Measurements from ENCODE around the gene CEP104. TPM values are rescaled to one million over a fixed set of nuclear protein-coding genes. Genes with fewer than 3 reads are reported as not detected.

Gene CEP104
- polyA plus RNA-seq, 3 donors = 8.3 to 25.1 (median 13.0) TPM

DNA sequence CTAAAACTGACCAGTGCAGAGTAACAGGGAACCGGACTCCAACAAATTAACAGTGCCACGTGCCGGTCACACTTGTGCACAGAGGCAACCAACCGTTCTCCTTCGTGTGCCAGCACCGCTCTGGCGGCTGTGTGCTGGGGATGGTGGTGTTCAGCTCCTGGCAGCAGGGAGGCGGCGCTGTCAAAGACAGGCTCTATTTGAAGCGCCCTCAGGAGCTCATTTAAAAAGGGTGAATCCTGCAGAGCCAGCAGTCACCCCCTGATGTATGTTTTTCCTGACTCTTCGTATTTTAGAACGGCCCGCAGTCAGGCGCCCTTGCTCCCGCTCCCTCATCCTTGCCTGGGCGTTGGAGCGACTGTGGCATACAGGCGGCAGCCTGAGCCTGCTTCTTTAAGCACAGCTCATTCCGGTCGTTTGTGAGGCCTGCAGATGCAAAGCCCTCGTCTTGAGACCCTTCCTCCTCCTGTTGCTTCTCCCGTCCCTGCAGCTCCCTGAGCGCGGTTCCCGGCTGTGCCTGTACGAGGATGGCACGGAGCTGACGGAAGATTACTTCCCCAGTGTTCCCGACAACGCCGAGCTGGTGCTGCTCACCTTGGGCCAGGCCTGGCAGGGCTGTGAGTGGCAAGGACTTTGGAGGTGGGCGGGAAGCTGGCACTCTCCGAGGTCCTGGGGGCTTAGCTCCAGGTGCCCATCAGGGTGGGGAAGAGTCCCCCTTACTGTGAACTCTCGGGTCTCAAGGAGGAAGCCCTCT lies 1.4 kb upstream of the CEP104 start:
- TF ChIP-seq, protein P1, sequence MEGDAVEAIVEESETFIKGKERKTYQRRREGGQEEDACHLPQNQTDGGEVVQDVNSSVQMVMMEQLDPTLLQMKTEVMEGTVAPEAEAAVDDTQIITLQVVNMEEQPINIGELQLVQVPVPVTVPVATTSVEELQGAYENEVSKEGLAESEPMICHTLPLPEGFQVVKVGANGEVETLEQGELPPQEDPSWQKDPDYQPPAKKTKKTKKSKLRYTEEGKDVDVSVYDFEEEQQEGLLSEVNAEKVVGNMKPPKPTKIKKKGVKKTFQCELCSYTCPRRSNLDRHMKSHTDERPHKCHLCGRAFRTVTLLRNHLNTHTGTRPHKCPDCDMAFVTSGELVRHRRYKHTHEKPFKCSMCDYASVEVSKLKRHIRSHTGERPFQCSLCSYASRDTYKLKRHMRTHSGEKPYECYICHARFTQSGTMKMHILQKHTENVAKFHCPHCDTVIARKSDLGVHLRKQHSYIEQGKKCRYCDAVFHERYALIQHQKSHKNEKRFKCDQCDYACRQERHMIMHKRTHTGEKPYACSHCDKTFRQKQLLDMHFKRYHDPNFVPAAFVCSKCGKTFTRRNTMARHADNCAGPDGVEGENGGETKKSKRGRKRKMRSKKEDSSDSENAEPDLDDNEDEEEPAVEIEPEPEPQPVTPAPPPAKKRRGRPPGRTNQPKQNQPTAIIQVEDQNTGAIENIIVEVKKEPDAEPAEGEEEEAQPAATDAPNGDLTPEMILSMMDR (IDR thresholded peaks at IDR 0.05) = no peak
- H3K27me3 Mint-ChIP-seq (ENCODE audit: low read depth in 3 of 3) = peaks cover 1 to 9% (median 6%) of the 10 kb centered on the region in 3 donors
- intact Hi-C loops (cut with micrococcal nuclease) = loop anchor here in 1 of 2 donors (5.0 kb wide), 1 partner anchor 39 kb away; no protein-coding TSS in a partner anchor
- no peaks in the 10 kb centered on the region for H3K9me3 ChIP-seq (replicated peaks in 1 of 2; ENCODE audit: control insufficient read depth in 1 of 2, insufficient read depth in 1 of 2, low read length in 2 of 2)
- H3K4me3 Mint-ChIP-seq = peak overlapping the region; percentile 60 to 98
- H3K36me3 Mint-ChIP-seq = peaks cover 6 to 7% of the 10 kb centered on the region in 2 donors
- peak overlapping the region; percentile 96 for H3K4me2 ChIP-seq (replicated peaks; ENCODE audit: extremely low read depth, low read length, poor library complexity, severe bottlenecking)
- H3K36me3 ChIP-seq (replicated peaks in 1 of 2; ENCODE audit: control insufficient read depth in 1 of 2, insufficient read depth in 2 of 2, low read length in 2 of 2) = peaks cover 0 to 8% of the 10 kb centered on the region in 2 donors
- peaks cover 38% of the 10 kb centered on the region for H3K4me1 Mint-ChIP-seq
- peak overlapping the region; percentile 79 for H3K9ac ChIP-seq (ENCODE audit: insufficient read depth, low read length, poor library complexity, severe bottlenecking)
- H3K4me3 ChIP-seq (replicated peaks in 1 of 3; ENCODE audit: low read depth in 2 of 3, low read length in 3 of 3) = peak overlapping the region in 1 of 3 experiments; percentile 92
- H2AFZ ChIP-seq (ENCODE audit: insufficient read depth, low read depth, low read length, poor library complexity, severe bottlenecking) = peak overlapping the region; percentile 96
- no peak overlapping the region for H3K27ac Mint-ChIP-seq
- peaks cover 18 to 26% of the 10 kb centered on the region in 2 donors for H3K4me1 ChIP-seq (ENCODE audit: control insufficient read depth in 1 of 2, insufficient read depth in 2 of 2, low read length in 2 of 2)
- DNase-seq = no peak
- peaks cover 30% of the 10 kb centered on the region for H4K20me1 ChIP-seq (ENCODE audit: insufficient read depth, low read length)
- H3K79me2 ChIP-seq (ENCODE audit: insufficient read depth, low read length) = peaks cover 29% of the 10 kb centered on the region
- WGBS (ENCODE audit: insufficient coverage) = 82% methylated on average over 26 of the region's 34 CpGs
- no peak overlapping the region for H3K27ac ChIP-seq (ENCODE audit: low read depth in 1 of 2, low read length in 2 of 2)
- no peaks in the 10 kb centered on the region for H3K9me3 Mint-ChIP-seq
- H3K27me3 ChIP-seq (ENCODE audit: control insufficient read depth in 2 of 2, insufficient read depth in 2 of 2, low read length in 2 of 2) = no peaks in the 10 kb centered on the region

DNA sequence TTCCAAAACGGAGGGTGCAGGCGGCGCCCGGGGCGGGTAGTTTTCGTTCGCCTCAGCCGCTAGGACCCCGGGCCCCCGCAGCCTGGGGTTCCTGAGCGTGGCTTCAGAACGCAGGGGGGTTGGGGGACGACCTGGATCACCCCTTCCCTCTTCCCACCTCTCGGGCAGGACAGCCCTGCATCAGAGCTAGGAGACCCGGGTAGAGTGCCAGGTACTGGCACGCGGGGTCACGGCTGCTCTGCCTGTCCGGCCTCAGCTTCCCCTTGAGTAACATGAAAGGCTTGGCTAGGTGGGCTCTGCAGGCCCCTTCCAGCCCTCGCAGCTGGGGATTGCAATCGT lies 749 bp upstream of the CEP104 start:
- Histone ChIP-seq H3K4me1 (ENCODE audit: control insufficient read depth in 1 of 2, insufficient read depth in 2 of 2, low read length in 2 of 2) (peaks cover 18 to 26% of the 10 kb centered on the region in 2 donors), H3K4me3 (replicated peaks in 1 of 3; ENCODE audit: low read depth in 2 of 3, low read length in 3 of 3) (peak overlapping the region; percentile 58 to 100 (median 92)), H3K27ac (ENCODE audit: low read depth in 1 of 2, low read length in 2 of 2) (no peak overlapping the region), H3K4me2 (replicated peaks; ENCODE audit: extremely low read depth, low read length, poor library complexity, severe bottlenecking) (peak overlapping the region; percentile 96), H2AFZ (ENCODE audit: insufficient read depth, low read depth, low read length, poor library complexity, severe bottlenecking) (peak overlapping the region; percentile 96), H3K9ac (ENCODE audit: insufficient read depth, low read length, poor library complexity, severe bottlenecking) (peak overlapping the region; percentile 79), H3K36me3 (replicated peaks in 1 of 2; ENCODE audit: control insufficient read depth in 1 of 2, insufficient read depth in 2 of 2, low read length in 2 of 2) (peaks cover 0 to 4% of the 10 kb centered on the region in 2 donors), H3K9me3 (replicated peaks in 1 of 2; ENCODE audit: control insufficient read depth in 1 of 2, insufficient read depth in 1 of 2, low read length in 2 of 2) (no peaks in the 10 kb centered on the region), H4K20me1 (ENCODE audit: insufficient read depth, low read length) (peaks cover 31% of the 10 kb centered on the region), H3K79me2 (ENCODE audit: insufficient read depth, low read length) (peaks cover 29% of the 10 kb centered on the region), H3K27me3 (ENCODE audit: control insufficient read depth in 2 of 2, insufficient read depth in 2 of 2, low read length in 2 of 2) (no peaks in the 10 kb centered on the region)
- intact Hi-C loops (cut with micrococcal nuclease) = loop anchor here (2.0 to 5.0 kb wide), 2 partner anchors 40 to 43 kb away; partner anchors contain the start of gene C1orf174 (in 1 of the 2)
- Mint-ChIP-seq H3K9me3 (no peaks in the 10 kb centered on the region), H3K27me3 (ENCODE audit: low read depth in 3 of 3) (peaks cover 1 to 8% (median 6%) of the 10 kb centered on the region in 3 donors), H3K4me3 (peak overlapping the region; percentile 98), H3K27ac (no peak overlapping the region), H3K4me1 (peaks cover 38% of the 10 kb centered on the region), H3K36me3 (peaks cover 4 to 6% of the 10 kb centered on the region in 2 donors)
- no peak for DNase-seq
- TF ChIP-seq, protein P1 (IDR thresholded peaks at IDR 0.05) = no peak
- WGBS (ENCODE audit: insufficient coverage) = 11% methylated on average over 15 of the region's 21 CpGs
